Measurements from ENCODE around the gene PDE6H.

Gene PDE6H

DNA sequence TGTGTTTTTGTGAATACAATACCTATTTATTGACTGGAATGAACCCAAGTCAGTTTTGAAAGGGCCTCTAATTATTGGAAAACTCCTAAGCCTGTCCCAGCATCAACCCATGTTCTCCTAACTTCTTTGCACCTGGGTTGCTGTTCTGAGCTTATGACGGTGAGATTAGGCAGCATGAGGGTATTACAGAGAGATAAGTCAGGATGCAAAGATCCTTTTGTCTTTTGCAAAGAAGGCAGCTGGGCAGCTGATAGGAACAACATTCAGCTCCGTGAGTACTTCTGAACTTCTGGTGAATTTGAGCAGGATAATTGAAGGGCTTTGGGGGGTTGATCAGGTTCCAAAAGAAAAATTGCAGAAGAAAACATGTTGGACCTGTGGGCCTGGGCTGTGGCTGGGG lies at the start of gene PDE6H:
PDE6H (plus strand) TSS at position 227 of the 400 bp plus-strand sequence. CDS start 4,971 bp downstream, outside the sequence.
- DNase-seq = no peak

DNA sequence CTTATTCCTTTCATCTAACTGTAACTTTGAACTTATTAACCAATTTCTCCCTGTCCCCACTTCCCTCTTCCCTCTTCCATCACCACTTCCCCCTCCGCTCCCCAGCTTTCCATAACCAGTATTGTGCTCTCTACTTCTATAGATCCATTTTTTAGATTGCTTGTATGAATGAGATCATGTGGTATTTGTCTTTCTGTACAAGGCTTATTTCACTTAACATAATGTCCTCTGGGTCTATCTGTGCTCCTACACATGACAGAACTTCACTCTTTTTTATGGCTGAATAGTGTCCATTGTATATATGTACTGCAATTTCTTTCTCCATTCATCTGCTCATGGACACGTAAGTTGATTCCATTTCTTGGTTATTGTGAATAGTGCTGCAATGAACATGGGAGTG lies 48.9 kb upstream of the PDE6H start:
- no peak for DNase-seq

DNA sequence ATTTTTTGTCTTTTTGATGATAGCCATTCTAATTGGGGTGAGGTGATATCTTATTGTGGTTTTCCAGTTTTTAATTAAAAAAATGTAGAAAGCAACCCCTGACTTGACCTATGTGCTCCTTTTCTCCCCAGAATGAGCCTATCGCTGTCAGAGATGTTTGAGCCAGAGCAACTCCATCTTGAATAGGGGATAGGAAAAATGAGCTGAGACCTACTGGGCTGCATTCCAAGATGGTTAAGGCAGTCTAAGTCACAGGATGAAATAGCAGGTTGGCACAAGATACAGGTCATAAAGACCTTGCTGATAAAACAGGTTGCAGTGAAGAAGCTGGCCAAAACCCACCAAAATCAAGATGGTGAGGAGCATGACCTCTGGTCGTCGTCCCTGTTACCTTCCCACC lies 48.3 kb upstream of the PDE6H start:
- no peak for DNase-seq

DNA sequence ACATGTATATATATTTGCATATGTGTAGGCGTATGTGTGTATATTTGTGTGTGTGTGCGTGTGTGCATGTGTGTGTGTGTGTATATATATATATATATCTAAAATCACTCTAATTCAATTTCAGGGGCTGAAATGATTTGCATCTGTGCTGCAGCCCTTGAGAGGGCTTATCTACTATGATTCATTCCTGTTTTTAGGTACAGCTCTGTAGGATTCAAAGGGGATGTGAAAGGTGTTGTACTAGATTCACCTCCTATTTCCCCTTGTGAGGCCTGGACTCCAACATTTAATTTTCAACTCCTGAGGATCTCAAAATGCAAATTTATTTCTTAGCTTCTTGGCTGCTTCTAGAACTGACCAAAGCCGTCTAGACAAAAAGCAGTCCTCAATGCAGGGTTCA lies 45.6 kb upstream of the PDE6H start:
- no peak for DNase-seq

DNA sequence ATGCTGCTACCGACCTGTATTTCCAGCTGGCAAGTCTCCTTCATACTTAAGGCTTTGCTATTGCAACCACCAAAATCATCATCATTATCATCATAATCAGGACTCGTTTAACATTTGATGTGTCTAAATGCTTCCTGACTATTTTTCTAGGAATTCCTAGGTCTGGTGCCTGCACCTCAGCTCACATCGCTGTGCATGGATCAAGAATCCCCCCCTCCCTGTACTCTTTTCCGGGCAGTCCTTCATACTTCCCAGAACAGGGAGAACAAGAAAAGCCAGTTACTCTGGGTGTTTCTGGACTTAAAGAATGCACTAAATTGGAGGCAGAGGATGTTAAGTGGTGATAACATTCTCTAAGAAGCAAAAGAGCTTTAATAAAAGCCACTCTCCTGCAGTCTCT lies 43.9 kb upstream of the PDE6H start:
- no peak for DNase-seq

DNA sequence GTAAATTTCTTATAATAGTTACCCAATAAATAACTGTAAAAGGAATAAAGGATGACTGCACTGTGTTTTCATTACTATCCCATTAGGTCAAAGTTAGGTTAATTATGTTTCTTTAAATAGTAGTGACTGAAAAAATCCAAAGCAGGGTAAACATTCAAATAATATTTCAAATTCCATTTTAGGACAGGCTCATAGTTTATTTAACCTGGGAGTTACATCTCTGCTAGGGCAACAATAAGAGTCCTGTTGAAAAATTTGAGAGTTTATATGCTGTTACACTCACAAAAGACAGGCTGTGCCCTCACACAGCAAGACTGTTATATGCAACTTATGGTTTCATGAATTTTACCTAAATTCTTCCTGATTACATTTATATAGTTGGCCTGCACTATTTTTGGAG lies 42.5 kb upstream of the PDE6H start:
- DNase-seq = no peak

DNA sequence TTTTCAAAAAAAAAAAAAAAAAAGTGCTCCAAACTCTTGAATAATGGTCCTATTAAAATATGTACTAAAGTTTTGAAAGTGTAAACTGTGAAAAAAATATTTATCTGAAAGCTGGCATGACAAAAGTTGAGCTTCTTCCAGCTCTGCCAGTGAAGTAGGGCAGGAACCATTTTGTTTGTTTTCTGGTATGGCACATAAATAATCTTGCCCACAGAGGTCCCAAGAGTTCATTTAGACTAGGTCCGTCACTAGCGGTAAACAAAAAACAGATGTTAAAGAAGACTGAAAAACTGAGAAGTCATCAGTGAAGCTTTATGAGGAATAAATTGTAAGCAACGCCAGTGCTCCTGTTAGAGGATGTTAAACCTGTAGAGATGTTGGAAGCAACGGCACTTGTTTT lies 41.5 kb upstream of the PDE6H start:
- no peak for DNase-seq

DNA sequence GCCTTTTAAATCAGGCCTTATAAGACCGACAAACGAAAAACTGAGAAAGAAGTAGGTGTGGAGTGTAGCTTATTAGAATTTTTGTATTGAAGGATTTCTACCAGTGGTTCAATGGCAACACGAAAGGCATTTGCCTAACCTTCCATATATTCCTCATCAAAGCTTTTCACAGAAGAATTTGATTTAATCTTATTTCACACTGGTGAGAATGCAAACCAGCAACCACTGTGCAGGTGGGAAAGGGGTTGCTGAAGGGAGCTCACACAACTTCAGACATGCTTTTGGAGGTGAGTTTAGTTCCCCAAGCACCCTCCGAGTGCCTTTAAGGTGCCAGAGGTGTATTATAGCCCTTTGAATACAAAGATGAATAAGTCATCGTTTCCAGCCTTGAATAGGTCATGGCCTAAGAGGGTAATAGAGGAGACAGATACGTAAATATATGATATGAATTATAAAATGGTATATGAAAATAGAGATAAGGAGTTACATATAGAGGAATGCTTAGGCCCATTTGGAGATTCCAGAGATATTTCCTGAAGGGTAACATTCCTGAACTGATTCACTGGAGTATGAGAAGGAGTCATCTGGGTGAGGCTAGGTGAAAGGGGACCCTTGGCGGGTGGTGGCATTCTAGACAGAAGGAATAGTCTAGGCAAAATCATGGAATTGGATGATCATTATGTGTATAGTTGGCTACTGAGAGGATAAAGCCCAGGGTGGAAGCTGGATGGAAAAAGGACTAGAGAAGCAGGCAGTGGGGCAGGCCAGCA lies 40.9 kb upstream of the PDE6H start:
- DNase-seq = no peak

DNA sequence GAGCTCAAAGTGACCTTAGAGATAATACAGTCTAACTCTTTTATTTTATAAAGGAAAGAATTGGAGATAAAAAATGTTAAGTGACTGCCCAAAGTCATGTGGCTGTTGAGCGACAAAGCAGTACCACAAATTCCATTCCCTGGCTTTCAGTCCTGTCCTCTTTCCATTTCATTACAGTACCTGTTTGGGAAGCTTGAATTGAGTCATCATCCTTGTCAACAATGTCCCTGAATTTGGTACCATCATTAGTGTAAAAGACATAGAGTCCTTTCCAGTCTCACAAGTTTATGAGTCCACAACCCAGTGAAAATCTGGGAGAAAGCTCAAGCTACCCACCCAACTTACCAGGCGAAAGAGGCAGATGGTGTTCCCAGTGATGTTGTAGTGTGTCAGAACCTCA lies 38.3 kb upstream of the PDE6H start:
- DNase-seq = no peak

DNA sequence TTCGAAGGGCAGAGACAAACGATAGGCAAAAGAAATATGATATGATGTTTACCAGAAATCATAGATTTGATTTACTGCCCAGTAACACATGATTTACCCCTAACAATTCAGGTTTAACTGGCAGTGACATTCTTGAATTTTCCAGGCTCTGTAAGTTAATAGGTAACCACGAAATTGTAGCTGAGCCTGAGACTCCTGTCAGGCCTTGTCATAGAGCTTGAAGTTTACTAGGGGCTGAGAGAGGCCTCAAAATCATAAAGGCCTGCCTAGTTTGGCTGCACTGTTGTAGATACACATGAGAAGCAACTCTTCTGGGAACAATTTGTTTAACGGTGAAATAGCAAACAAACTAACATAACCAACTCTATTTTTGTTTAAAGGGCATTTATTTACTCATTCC lies 37.8 kb upstream of the PDE6H start:
- DNase-seq = no peak

DNA sequence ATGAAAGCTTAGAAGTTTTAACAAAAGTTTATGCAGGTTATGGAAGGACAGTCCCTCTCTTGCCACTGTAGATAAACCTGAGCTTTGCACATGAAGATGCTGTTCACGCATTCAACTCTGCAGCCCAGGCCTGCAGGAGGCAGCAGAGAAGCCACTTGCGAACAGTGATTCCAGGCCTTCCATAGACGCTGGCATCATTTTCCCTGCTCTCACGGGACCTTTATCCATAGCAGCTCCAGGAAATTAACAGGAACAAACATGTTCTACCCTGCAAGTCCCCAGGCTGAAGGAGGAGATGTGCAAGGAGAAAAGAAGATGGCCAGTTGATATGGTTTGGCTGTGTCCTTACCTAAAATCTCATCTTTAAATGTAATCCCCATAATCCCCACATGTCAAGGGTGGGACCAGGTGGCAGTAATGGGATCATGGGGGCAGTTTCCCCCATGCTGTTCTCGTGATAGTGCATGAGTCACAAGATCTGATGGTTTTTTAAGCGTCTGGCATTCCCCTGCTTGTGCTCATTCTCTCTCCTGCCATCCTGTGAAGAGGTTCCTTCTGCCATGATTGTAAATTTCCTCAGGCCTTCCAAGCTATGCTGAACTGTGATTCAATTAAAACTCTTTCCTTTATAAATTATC lies 36.5 kb upstream of the PDE6H start:
- no peak for DNase-seq

DNA sequence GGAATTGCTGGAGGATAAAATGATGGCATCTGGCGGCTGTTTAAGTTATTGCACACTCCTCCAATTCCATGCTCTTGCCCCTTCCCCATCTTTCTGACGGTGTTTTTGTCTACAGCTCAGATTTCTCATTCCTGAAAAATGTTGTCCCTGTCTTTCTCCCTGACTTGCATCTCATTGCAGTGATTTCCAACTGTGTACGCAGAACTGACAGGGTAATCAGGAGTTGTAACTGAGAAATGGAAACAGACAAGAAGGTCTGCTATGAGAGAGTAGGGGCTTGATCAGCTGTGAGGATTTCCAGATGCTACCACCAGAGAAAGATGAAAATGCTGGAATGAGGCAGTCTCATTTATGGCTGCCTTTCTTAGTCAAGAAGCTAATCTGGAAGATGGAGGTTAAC lies 35.8 kb upstream of the PDE6H start:
- DNase-seq = no peak

DNA sequence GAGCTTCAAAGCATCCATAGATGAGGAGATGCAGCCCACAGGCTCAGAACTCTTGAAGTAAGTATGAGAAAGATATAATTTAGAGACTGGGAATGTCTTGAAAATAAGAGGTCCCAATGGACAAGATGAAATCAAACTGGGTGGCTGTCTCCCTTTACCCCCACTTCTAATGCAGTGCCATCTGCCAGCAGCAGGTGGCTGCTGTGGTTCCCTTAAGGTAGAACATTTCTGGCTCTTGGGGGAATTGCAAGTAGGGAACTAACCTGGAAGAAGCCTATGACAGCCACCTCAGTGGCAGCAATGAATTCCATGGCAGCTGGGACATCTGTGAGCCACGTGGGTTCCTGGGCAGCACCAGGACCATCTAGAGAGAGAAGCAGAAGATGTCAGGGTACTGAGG lies 35.2 kb upstream of the PDE6H start:
- no peak for DNase-seq

DNA sequence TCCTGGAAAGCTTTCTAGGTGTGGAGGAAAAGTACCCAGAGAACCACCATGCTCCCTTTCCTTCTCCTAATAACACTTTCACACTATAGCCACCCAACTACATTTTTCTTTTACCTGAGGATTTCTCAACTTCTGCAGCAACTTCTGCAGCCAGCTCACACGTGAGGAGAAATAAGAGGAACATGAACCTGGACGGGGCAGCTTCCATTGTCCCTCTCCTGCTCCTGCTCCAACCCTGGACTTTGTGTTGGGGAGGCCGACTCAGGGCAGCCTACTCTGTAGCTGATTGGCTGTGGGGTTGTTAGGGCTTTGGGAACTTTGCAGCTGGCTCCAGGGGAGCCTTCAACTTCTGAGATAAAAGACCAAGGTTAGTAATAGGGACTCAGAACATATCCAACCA lies 34.5 kb upstream of the PDE6H start, which contains the start of gene ERP27:
ERP27 (minus strand) TSS at position 237 of the 400 bp plus-strand sequence; CDS start at position 208, 29 bp downstream.
- DNase-seq = no peak

DNA sequence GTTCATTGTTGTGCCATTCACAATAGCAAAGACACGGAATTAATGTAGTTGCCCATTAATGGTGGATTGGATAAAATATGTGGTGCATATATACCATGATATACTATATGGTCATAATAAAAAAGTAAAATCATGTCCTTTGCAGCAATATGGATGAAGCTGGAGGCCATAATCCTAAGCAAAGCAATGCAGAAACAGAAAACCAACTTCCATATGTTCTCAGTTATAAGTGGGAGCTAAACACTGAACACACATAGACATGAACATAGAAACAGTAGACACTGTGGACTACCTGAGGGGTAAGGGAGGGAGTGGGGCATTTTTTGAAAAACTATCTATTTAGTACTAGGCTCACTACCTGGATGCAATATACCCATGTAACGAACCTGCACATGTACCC lies 31.5 kb upstream of the PDE6H start:
- DNase-seq = no peak

DNA sequence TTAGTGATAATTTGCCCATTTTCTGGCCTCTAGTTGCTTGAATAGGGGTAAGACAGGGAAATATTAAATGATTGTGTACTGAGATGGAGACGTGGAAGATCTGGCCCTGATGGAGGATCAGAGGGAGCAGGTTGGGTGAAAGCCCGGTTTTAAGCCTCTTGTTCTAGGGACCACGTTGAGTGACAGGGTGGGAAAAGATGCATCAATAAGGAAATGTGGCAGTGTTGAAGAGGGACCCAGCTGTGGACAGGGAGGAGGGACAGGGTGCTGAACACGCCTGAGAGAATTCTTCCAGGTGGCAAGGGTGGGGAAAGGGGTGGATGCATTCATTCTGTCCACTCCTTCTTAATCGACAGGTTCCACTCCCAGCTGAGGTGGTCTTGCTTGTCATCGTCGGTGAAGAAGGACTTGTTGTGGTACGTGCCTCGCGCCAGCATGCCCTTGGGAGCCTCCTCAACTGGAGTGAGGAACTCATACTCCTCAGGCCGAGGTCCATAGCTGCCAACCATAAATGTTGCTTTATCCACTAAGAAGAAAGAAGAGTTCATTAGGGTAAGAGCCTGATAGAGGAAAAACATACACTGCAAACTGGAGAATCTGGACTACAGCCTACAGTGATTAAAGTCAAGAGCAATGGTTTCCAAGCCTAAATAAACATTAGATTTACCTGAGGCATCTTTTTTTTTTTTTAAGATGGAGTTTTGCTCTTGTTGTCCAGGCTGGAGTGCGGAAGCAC lies 30.5 kb upstream of the PDE6H start:
- DNase-seq = no peak

DNA sequence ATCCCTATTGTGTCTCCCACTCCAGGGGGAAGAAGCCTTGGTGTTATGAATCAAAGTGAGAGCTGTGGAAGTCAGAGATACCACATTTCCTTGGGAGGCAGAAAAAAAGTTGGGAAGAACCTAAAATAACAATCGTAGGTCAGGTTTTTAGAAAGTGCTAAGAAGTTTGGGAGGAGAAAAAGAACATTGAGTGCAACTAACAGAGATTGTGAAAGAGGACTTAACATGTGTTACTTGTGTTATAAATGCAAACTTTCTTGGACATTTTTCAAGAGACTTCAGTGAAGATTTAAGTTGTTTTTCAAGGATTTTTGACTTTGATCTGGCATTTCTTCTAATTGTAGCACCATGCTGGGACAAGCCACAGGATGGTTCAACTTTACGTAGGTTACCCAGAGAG lies 26.7 kb upstream of the PDE6H start:
- DNase-seq = no peak

DNA sequence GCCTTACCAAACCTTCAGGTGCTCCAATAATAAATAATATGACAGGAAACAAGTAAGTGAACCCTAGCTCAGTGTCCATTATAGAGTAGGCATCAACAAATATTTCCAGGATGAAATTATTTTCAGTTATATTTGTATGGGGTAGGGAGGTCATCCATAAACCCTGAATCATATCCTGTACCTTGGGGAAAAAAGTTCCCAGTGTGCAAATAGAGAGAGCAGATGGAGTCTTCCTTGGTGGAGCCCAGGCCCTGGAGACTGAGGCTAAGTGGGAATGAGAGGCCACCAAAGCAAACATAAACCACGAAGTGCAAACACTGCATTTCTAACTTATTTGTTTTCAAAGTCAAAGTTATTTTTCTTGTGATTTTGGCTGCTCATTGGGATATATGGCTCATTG lies 26.0 kb upstream of the PDE6H start:
- DNase-seq = no peak

DNA sequence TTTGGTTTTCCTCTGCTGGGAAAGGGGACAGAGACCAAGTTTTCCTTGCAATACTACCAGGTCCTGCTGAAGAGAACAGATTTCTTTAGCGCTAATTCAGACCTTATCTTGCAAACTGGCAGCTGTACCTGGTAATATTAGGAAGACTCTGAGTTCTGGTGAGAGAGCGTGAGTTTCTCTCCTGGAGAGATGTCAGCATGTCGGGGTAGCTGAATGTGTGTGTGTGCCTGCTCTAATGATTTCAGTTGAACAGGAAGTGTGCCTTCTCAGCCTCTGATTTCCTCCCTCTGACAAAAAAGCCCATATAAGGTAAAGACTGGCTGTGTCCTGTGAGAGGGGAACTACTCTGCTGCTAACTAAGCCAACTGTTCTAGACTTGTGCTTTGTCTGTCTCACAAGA lies 24.2 kb upstream of the PDE6H start:
- peak; percentile 78 for DNase-seq

DNA sequence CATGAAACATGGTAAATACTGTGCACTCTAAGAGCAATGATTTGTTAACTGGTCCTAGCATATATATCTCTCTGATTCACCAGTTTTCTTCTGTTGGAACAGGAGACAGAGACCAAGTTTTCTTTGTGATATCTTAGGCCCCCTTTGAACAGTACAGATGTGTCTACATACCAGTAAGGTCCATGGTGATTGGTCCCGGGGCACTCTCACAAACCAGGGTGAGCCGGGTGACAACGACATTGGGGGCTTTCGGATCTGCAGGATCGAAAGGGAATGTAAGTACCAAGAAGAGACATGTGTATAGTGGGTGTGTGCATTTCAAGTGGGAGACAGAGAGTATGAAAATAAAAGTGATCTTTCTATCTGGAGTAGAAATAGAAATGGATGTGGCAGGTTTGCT lies 23.2 kb upstream of the PDE6H start:
- DNase-seq = no peak

DNA sequence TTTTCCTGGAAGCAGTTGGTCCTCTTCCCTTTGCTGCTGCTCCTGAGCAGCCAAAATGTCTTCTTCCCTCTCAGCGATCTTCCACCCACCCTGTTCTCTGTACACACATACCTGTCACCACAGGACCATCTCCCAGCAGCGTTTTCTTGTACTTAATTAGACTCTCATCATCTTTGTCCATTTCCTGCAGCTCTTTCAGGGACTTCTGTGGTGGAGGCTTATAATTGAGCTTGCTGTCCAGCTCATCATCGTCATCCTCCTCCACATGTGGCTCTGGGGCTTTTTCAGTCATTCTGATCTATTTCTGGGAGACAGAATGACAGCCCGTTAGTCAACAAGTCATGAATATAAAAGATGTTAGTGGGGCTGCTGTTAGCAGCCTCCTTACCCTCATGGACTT lies 22.4 kb upstream of the PDE6H start:
- DNase-seq = no peak

DNA sequence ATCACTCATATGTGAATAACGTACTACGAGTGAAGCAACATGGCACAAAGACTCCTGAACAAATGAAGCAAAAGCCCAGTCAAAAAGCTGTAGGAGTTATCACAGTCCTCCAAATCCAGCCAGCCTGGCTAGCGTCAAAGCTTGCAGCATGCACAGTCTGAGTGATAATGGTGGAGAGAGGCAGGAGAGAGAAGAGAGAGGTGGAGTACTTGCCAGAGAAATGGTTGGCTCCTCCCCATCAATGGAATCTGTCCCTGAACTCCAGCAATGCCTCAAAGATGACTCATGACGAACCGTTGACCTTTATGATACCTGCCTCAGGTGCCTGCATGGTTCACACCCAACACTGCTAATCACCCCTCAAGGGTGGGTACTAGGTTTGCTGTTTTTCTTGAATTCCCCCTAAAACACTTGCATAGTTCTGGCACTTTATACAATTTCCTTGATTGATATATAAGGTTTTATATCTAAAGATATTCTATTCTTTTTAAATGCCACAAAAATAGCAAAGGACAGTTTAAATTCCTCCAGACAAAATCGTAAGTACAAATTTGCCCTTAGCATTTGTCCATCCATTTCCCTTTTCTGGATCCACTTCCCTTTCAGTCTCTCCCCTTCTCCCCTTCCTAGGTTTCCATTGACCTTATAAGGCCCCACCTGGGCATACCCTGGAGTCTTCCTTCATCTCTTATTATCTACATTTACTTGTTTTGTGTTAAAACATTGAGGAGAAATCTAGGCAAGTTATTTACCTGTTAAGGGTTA lies 21.7 kb upstream of the PDE6H start:
- DNase-seq = no peak

DNA sequence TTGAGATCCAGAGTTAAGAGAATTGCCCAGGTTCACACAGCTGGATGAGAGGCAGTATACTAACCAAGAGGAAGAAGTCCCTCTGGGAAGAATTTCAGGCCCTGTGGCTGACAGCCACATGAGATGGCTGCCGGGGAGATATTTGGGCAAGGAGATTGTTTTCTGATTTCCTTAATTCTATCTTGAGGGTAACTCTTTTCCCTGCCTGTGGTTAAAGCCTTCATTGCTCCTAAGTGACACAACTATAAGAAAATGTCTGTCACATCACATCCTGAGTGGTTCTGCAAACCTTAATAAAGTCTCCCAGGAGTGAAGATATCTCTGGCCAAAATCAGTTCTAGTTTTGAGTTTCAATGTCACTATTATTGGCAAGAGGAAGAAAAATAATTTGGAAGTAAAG lies 21.0 kb upstream of the PDE6H start:
- no peak for DNase-seq

Measured in GF-D8 (cell line).